ENCODE results near the gene TCN2.

Gene TCN2

DNA sequence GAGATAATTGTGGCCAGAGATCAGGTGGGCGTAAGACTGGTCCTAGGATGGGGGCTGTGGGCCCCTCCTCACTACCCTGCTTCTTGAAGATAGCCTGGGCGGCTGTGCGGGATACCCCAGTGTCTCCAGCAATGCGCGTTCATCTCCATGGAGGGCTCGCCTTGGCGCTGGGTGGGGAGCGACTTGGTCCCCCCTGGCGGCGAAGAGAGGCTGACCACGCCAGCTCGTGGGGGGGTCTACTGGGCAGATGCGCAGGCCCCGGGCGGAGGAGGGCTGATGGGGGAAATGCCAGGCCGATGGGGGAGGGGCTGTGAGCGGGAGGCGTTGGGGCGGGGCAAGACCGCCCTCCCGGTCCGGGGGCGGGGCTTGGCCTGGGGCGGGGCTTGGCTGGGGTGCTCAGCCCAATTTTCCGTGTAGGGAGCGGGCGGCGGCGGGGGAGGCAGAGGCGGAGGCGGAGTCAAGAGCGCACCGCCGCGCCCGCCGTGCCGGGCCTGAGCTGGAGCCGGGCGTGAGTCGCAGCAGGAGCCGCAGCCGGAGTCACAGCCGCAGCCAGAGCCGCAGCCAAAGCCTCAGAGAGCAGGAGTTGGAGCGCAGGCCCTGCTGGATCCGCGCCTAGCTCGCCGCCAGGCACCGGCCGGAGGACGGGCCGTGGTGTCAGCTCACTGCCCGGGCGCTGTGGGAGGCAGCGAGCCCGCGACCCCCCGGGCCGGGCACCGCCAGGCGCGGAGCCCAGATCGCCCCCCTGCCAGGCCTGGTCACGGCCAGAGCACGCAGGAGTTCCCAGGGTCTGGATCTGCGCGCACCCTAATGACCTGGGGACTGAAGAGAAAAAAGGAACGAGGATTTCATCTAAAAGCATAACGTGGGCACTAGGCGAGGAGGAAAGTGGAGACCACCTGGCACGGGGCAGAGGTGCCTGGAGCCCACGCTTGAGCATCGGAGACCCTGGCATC is 28.6 kb downstream of the TCN2 start, which contains the start of gene SLC35E4:
Gene SLC35E4, plus strand, starts transcription at position 509 of the 953 bp plus-strand sequence. CDS start 670 bp downstream, outside the sequence.
- peak; percentile 84 to 99 (median 97) for DNase-seq
- intact Hi-C loops (cut with DNase I) = loop anchor here (2.0 kb wide), 2 partner anchors 59 to 119 kb away; partner anchors contain the start of gene OSBP2

DNA sequence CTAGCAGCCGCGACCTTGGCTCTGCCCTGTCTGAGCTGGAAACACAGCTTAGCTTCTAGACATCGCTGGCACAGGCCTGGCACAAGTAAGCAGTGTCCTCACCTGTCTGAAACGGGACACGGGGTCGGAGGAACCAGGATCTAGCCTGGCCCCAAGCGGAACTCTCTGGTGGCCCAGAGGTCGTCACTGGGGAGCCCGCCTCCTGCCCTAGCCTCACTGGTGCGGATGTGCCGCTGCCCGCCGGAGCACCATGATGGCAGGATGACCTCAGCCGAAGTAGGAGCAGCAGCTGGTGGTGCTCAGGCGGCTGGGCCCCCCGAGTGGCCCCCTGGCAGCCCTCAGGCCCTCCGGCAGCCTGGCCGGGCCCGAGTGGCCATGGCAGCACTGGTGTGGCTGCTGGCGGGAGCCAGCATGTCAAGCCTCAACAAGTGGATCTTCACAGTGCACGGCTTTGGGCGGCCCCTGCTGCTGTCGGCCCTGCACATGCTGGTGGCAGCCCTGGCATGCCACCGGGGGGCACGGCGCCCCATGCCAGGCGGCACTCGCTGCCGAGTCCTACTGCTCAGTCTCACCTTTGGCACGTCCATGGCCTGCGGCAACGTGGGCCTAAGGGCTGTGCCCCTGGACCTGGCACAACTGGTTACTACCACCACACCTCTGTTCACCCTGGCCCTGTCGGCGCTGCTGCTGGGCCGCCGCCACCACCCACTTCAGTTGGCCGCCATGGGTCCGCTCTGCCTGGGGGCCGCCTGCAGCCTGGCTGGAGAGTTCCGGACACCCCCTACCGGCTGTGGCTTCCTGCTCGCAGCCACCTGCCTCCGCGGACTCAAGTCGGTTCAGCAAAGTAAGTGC is 29.5 kb downstream of the TCN2 start:
- intact Hi-C loops (cut with DNase I) = no loop called here
- DNase-seq = peak in 39 of 42 donors; percentile 11 to 68 (median 42)

GRCh38 chr22:30637701-30638114 is 30.7 kb downstream of the TCN2 start:
- intact Hi-C loops (cut with DNase I) = no loop called here

GRCh38 chr22:30640361-30640760 is 33.4 kb downstream of the TCN2 start:
- DNase-seq = no peak
- intact Hi-C loops (cut with DNase I) = no loop called here

More at GRCh38 chr22:30637701-30638114, 30.7 kb downstream of the TCN2 start:
- no peak for DNase-seq

GRCh38 chr22:30640839-30641430 is 34.0 kb downstream of the TCN2 start:
- no peak for DNase-seq
- intact Hi-C loops (cut with DNase I) = no loop called here

- intact Hi-C loops (cut with DNase I) = no loop called here
- peak in 26 of 42 donors; percentile 20 to 77 (median 43) for DNase-seq
Observed at GRCh38 chr22:30643055-30643875, 36.3 kb downstream of the TCN2 start.

DNA sequence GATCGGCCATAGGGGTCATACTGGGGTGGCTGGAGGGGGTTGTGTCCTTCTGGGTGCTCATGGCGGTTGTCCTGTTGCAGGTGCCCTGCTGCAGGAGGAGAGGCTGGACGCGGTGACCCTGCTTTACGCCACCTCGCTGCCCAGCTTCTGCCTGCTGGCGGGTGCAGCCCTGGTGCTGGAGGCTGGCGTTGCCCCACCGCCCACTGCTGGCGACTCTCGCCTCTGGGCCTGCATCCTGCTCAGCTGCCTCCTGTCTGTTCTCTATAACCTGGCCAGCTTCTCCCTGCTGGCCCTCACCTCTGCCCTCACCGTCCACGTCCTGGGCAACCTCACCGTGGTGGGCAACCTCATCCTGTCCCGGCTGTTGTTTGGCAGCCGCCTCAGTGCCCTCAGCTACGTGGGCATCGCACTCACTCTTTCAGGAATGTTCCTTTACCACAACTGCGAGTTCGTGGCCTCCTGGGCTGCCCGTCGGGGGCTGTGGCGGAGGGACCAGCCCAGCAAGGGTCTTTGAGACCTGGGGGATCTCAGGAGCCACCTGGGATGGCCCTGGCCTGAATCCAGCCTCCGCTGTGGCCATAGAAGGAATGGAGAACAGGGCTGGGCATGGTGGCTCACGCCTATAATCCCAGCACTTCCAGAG is 39.7 kb downstream of the TCN2 start:
- DNase-seq = no peak
- intact Hi-C loops (cut with DNase I) = no loop called here

GRCh38 chr22:30647536-30647935 is 40.6 kb downstream of the TCN2 start:
- no peak for DNase-seq
- intact Hi-C loops (cut with DNase I) = no loop called here

DNA sequence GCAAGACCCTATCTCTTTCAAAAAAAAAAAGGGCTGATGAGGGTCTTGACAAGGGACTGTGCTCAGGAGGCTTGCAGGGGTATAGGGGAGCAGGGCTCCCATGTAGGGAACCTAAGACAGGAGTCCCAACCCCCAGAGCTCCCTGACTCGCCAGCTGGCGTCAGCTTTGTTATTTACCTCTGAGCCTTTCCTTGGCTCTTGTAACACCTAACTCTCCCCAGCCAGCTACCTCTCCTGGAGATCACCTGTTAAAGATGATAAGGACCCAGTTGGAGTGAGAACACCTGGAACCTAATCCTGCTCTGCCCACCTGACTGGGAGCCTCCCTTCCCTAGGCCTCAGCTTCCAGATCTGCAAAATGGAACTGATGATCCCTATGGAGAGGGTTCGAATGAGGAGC is 41.9 kb downstream of the TCN2 start:
- intact Hi-C loops (cut with DNase I) = no loop called here
- DNase-seq = no peak

DNA sequence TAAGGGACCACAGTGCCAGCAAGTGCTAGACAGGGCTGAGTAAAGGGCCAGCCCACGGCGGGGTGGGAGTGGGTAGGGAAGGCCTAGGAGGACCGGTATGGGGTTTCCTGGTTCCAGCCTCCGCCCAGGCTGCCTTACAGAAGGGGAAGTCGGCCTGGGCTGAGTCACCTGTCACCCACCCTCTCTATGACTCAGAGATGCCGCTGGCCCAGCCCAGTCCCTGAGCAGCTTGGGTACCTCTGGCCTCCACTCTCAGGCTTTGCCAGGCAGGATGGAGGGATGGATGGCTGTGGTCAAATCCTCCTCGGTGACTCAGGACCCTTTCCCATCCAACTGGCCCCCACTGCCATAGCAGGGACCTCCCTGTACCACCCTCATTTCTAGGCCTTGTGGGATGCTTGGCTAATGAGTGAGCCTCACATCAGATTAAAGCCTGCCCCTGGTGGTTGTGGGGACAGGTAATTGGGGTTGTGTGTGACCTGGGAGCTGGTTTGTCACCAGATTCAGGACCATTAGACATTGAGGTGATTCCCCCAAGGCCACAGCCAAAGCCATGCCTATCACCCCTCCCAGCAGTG is 42.5 kb downstream of the TCN2 start:
- intact Hi-C loops (cut with DNase I) = no loop called here
- DNase-seq = peak in 31 of 42 donors; percentile 19 to 84 (median 43)

- peak; percentile 60 to 91 (median 80) for DNase-seq
- intact Hi-C loops (cut with DNase I) = no loop called here
Observed at GRCh38 chr22:30650508-30651116, 43.6 kb downstream of the TCN2 start.

DNA sequence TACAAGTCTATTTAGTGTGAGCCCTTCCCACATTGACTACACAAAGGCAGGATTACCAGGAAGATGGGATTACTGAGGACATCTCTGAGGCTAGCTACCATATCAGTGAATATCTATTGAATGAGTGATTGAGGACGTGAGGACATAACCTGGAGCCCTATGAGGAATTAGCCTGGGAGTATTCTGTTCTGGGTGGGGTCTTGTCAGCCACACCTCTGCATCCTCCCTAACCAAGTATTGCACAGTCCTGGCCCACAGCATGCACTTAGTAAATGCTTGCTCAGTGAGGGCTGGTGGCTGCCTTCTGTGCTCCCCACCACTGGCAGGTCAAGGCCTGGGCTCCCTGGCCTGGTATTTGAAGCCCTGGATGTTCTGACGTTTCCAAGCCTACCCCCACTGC is 45.9 kb downstream of the TCN2 start:
- intact Hi-C loops (cut with DNase I) = no loop called here

DNA sequence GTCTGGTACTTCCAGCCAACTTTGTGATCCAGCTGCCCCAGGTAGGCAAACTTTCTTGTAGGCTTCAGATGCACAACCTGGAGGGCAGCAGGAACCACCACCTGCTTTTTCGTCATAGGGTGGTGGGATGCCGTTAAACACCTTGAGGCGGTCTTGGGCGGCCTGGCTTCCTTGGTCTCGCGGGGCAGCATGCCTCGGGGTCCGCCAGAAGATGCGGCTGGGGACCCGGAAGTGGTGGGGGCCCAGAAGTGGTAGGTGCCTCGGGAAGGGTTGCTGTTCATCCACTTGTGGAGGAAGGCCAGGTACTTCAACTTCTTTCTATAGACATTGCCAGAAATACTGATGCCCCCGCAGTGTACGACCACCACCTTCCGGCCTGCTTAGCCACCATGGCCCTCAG is 47.4 kb downstream of the TCN2 start:
- intact Hi-C loops (cut with DNase I) = no loop called here
- no peak for DNase-seq

More for the DNA sequence above, 45.9 kb downstream of the TCN2 start:
- DNase-seq = no peak

DNA sequence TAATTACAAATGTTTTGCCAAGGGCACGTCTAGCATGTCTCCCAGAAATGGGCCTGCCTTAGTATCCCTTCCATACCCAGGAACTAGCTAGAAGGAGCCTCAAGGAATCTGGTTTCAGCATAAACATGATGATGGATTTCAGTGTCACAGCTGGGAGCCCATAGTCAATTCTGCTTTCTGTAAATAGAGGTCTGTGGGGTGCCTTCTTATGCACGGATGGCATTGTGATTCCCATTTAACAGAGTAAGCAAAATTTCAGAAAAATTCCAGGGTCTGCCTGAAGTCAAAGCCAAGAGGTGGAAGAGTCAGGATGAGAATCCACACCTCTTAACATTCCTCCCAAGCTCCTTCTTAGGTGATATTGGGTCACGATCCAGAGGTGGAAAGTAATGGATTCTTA is 48.6 kb downstream of the TCN2 start:
- DNase-seq = no peak

GRCh38 chr22:30662040-30662439 is 55.1 kb downstream of the TCN2 start:
- peak in 2 of 42 donors; percentile 28 to 57 for DNase-seq
- intact Hi-C loops (cut with DNase I) = no loop called here

More for the DNA sequence above, 48.6 kb downstream of the TCN2 start:
- intact Hi-C loops (cut with DNase I) = no loop called here

- intact Hi-C loops (cut with DNase I) = no loop called here
- no peak for DNase-seq
Observed at GRCh38 chr22:30664798-30665197, 57.8 kb downstream of the TCN2 start.

GRCh38 chr22:30665266-30665665 is 58.3 kb downstream of the TCN2 start:
- intact Hi-C loops (cut with DNase I) = no loop called here
- DNase-seq = no peak
